GM19452 (cell line): ENCODE data around the gene LRP8.
"Not testable (repeated sequence)": the region's sequence is repeated elsewhere in the genome, so short reads cannot be mapped to it uniquely, and the experiment has no call there.

Experiments used
- ATAC-seq: cut with Tn5 transposase; IDR thresholded peaks from one replicate; pipeline ENCODE4 v1.9.1; 2021; ENCODE audit not compliant: unreplicated experiment

Gene LRP8

DNA sequence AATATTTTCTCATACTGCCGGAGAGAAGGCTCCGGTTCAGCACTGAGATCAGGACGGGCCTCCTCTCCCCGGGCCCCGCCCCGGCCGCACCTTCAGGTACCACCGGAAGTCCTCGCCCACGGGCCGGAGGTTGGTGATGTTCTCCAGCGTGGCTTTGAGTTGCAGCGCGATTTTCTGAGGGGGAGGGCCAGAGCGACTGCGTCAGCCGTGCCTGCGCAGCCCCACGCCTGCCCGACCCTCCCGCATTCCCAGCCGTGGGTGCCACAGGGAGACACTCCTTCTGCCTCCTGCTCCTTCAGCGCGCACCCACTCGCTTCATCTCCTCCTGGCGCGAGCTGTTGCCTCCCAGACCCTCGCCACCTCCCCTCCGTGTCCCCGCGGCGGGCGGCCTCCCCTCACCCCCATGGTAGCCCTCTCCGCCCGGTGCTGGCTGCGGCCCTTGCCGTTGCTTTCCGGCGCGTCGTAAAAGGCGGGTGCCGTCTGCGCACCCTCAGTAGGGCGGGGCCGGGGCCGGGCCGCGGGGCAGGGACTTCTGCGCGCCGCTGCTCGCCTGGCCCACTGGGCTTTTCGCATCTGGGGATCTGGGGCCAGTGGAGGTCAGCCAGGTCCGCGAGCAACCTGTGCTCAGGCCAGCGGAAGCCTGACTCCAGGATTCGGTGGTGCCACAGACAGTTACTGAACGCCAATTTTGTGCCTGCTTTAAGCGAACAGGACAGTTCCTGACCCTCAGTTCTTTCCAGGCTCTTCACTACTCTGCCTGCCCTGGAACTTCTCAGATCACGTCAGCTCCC is 107.5 kb downstream of the LRP8 start, which contains the start of gene CZIB:
Gene CZIB, minus strand, starts transcription at position 464 of the 791 bp plus-strand sequence. Its CDS starts 59 bp downstream, at position 405.
- peak; percentile 88 for ATAC-seq

DNA sequence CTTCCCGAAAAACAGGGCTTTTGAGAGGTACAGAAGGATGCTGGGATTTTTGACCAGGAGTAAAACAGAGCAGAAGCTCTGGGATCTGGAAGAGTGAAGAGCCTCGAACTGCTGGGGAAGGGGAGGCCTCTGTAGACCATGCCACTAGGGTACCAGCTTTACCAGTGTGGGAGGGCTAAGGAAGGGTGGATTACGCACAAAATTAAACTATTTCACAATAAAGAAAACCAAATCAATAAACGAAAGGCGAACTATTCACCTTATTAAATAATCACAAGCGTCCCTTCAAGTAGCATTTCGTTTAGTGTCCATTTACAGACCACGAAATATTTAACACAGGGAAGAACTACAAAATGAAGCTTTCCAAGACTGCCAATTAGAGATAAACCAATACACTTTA is 108.2 kb downstream of the LRP8 start:
- ATAC-seq = no peak

DNA sequence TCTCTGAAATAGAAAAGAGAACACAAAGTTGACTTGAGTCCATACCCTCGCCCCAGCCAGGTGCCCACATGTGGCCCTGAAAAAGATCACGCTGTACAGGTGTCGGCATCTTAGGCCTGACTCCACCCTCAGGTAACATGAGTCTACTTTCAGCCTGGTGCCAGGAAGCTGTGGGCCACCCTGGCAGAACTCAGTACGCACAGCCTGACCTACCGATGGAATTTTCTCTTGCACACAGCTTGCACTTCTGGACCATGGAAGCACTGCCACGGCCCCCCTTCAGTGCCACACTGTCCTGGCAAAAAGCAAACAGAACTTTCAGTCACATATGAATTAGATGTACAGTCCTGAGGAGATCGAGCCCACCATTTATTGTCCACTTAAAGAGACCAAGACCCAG is 109.7 kb downstream of the LRP8 start:
- ATAC-seq = no peak

DNA sequence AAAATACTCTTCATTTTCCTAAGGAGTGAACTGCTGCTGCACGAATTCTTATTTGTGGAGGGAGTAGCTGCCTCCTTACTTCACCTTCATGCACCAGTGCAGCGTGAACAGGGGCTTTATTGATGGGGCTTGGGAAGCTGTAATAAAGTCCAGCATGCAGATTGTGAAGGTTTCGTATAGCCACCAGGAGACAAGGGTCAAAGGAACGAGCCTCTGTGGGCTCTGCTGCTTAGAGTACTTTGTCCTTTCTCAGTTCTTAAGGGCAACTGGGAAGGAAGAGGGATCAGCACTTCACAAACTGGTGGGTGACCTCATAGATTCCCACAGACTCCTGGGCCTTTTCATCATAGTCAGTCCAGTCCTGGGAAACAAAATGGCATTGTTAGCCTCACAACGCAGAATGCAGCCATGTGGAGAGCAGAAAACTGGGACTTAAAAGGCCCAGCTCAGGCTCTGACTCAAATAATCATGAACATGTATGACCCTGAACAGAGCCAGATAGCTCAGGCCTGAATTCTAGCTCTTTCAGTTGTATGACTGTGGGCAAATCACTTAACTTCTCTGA is 113.4 kb downstream of the LRP8 start:
- ATAC-seq = no peak

DNA sequence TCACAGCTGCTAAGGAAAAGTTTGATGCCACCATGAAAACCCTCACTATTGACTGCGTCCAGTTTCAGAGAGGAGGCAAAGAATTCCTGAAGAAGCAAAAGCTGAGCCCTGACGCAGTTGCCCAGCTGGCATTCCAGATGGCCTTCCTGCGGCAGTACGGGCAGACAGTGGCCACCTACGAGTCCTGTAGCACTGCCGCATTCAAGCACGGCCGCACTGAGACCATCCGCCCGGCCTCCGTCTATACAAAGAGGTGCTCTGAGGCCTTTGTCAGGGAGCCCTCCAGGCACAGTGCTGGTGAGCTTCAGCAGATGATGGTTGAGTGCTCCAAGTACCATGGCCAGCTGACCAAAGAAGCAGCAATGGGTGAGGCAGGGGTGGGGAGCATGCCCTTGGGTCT is 116.9 kb downstream of the LRP8 start:
- no peak for ATAC-seq

DNA sequence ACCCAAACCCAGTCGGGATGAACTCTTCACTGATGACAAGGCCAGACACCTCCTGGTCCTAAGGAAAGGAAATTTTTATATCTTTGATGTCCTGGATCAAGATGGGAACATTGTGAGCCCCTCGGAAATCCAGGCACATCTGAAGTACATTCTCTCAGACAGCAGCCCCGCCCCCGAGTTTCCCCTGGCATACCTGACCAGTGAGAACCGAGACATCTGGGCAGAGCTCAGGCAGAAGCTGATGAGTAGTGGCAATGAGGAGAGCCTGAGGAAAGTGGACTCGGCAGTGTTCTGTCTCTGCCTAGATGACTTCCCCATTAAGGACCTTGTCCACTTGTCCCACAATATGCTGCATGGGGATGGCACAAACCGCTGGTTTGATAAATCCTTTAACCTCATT is 117.5 kb downstream of the LRP8 start:
- no peak for ATAC-seq

DNA sequence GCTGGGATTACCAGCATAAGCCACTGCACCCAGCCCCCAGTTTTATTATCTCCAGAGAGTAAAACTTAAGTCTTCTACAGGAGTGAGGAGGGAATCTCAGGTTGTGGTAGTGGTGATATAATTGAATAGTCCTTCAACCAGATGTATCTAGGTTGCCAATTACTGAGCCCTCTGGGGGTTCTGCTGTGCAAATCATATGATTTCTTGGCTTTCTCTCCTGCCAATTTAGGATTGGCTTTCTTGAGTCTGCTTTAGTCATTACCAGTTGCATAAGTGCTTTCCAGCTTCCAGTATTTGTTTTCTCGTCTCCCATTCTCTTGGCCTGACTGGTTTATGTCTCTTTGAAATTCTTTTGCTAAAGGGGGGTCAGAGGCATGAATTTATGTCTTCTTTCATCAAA is 120.1 kb downstream of the LRP8 start:
- ATAC-seq = no peak

DNA sequence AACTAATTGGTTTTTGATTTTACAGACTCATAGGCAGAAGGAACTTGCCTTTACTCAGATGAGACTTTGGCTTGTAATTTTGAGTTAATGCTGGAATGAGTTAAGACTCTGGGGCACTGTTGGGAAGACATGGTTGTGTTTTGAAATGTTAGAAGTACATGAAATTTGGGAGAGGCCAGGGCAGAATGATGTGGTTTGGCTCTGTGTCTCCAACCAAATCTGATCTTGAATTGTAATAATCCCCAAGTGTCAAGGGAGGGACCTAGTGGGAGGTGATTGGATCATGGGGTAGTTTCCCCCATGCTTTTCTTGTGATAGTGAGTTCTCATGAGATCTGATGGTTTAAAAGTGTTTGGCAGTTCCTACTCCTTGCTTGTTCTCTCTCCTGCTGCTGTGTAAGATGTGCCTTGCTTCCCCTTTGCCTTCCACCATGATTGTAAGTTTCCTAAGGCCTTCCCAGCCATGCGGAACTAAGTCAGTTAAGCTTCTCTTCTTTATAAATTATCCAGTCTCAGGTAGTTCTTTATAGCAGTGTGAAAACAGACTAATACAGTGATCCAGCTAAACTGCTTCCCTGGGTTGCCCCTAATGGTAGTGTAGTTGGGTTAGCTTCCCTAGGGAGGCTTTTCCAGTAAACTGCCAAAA is 121.0 kb downstream of the LRP8 start:
- no peak for ATAC-seq

DNA sequence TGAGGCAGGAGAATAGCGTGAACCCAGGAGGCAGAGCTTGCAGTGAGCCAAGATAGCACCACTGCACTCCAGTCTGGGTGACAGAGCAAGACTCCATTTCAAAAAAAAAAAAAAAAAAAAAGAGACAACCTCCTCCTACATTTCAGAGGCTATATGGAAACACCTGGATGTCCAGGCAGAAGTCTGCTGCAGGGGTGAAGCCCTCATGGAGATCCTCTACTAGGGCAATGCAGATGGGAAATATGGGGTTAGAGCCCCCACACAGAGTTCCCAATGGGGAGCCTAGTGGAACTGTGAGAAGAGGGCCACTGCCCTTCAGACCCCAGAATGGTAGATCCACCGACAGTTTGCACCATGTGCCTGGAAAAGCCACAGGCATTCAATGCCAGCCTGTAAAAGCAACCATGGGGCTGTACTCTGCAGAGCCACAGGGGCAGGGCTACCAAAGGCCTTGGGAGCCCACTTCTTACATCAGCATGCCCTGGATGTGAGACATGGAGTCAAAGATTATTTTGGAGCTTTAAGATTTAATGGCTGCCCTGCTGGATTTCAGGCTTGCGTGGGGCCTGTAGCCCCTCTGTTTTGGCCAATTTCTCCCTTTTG is 121.7 kb downstream of the LRP8 start:
- not testable (repeated sequence) for ATAC-seq

DNA sequence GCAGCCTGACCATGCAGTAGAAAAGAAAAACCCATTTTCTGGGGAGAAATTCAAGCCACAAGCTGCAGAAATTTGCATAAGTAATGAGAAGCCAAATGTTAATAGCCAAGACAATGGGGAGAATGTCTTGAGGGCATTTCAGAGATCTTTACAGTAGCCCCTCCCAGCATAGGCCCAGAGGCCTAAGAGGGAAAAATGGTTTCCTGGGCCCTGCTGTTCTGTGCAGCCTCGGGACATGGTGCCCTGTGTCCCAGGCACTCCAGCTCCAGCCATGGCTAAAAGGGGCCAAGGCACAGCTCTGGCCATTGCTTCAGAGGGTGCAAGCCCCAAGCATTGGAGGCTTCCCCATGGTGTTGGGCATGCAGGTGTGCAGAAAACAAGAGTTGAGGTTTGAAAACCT is 122.4 kb downstream of the LRP8 start:
- not testable (repeated sequence) for ATAC-seq

DNA sequence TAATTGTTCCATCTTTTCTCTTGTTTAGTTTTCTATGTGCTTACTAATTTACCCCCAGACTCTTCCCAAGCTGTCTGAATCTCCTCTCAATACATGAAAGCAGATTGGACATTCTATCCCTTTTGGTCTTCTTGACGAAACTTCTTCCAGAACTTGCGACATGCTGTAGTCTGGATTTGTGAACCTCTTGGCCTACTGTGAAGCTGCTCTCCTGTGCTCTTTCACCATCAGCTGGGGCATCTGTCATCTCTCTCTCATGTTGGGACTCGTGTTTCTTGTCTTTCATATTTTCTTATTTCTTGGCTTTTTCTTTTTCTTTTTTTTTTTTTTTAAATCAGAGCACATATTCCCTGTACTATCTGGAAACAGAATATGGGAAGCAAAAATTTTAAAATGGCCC is 124.4 kb downstream of the LRP8 start:
- no peak for ATAC-seq

DNA sequence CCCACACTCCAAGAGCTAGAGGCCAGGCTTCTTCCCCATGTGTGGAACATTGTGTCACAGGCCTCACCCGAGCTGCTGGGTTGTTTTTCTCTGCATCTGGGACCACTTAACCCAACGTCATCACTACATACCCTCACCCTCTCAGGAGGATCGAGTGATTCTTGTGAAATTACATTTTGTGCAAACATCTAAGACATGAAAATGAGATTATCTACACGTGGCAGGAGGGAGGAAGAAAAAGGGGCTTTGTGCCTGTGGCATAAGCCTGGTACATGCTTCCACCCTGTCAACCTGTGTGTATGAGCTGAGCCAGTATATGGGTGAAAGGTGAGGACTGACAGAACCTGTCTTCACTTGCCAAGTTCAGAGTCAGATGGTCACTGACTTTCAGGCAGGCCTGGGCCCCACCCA is 129.6 kb downstream of the LRP8 start:
- no peak for ATAC-seq

DNA sequence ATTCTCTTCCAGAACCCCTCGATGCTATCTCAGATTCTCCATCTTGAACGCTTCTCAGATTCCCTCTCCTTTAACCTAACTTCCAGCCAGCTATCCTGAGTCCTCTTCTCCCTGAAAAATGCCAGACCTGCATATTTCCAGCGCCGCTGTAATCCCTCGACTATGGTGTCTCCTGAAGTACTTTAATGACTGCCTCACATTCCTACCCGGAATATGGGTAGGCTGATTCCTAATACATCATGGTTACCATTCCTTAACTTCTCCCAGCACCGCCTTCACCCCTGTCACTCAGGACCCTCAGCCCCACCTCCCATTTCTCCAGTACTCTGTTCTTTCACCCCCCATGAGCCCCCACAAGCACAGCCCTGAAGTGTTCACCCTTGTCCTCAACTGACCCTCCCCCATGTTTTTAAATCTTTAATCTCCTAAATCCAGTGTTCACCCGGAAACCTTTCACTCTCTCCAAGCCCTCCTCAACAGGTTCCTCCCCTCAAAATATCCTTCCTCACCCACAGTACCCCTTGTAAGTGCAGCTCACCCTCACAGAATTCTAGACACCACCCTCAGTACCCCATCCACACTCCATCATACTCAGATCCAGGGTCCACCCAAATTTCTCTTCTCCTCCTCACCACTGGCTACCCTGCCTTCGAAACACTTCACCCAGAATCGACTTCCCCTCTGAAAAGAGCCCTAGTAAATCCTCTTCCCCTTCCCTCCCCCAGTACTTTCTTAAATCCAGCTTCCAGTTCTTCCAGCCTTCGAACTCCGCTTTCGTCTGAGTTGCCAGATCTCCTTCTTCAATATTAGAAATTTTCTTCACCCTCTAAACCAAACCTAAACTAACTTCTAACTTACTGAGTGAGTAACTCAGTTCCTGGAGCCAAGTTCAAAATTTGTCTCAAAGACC is 130.3 kb downstream of the LRP8 start:
- ATAC-seq = no peak

DNA sequence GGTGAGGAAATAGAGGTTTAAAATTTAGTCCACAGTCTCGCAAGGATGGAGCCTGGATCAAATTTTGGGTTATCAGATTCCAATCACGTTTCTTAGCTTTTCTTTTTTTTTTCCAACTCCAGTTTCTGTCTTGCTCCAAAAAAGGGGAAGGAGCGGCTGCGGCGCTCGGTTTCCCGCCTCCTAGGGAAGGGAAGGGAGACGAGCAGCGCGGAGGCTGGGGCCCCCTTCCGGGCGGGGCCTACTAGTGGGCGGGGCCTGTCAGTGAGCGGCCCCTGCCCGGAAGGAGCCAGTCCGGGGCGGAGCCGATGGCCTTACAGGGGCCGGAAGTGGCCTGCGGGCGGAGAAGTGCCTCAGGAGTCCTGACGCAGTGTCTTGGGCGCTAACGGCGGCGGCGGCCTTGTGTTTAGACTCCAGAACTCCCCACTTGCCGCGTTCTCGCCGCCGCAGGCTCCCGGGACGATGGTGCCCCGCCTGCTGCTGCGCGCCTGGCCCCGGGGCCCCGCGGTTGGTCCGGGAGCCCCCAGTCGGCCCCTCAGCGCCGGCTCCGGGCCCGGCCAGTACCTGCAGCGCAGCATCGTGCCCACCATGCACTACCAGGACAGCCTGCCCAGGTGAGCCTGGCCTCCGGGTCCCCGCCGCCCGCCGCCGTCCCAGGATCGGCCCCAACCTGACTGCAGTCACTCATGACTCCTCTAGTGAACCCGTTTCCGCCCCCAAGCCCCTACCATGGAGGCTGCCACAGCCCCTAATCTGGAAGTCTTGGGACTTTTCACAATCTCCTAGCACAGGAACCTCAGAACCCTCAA is 131.2 kb downstream of the LRP8 start, which contains the start of gene CPT2:
Gene CPT2, plus strand, starts transcription at position 340 of the 806 bp plus-strand sequence. Its CDS starts 120 bp downstream, at position 460.
- ATAC-seq = peak; percentile 99

DNA sequence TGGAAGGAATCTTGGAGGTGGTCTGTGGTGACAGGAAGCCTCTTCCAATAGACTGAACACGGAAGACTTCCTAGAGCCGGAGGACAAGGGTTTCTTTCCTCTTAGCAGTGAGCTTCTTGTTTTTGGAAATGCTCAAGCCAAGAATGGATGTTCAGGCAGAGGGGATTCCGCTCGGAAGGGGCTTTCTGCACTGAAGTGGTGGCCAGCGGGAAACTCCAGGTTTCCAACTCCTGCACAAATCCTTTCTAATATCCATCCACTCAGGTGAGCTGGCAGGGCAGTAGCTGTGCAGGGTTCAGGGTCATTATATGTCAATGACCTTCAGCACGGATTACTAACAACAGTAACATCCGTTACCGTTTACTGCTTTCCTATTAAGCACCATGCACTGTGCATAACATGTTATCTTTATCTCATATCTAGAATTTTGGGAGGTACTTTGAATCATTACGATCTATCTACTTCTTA is 131.8 kb downstream of the LRP8 start:
- ATAC-seq = no peak

DNA sequence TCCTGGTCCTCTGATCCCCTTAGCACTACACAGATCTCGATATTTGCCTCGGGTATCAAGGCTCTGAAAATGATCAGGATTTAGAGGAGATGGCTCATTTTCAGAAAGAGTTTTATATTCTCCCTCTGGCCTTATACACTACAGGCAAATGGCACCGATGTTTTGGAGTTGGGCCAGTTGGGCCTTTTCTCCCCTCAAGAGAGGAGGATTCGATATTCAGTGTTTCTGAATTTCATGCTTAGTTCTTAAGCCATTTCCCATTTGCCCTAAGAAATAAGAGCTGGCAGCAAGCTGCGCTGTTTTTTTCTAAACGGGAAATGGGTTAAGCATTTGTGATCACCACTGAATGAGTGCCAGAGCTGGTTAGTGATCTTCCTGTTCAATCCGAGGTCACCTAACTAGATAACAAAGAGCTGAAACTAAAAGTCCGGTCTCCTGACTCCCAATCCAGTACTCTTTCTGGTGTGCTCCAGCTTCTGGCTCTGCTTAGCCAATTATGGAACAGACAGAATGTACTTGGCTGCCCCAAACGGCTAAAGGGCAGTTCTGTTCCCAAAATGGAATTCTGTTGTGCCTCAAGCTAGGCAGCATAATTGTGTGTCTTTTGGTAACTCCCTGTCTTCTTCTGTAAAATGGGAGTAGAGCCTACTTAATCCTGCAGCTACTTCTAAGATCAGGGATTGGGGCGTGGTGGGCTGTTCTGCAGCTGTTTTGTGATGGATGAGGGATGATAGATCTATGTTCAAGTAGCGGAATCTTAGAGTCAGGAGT is 132.4 kb downstream of the LRP8 start:
- no peak for ATAC-seq
